ENCODE measurements around the gene RCVRN. TPM values are rescaled to one million over a fixed set of nuclear protein-coding genes. Genes with fewer than 3 reads are reported as not detected.

The RCVRN gene
- total and polyA plus RNA-seq, 12 donors: 0.11 to 0.66 (median 0.29) TPM; not detected in 3

- intact Hi-C loops (cut with DNase I): no loop called here
- WGBS, 2 donors: 68 to 78% methylated on average over 7 of the region's 7 CpGs
- Histone ChIP-seq H3K27me3 (peaks cover 0 to 30% (median 0%) of the 10 kb centered on the region in 7 donors), H3K36me3 (peaks cover 0 to 9% (median 0%) of the 10 kb centered on the region in 9 donors), H3K4me3 (no peak overlapping the region), H3K9me3 (no peaks in the 10 kb centered on the region), H3K27ac (no peak overlapping the region), H3K4me1 (no peaks in the 10 kb centered on the region)
- TF ChIP-seq CTCF (IDR thresholded peaks at IDR 0.05): no peak
- ATAC-seq (no peak), DNase-seq (no peak)
Observed at GRCh38 chr17:9908649-9909042, 3.6 kb upstream of the RCVRN start.

- ATAC-seq (no peak), DNase-seq (no peak)
- Histone ChIP-seq H3K4me1 (no peaks in the 10 kb centered on the region), H3K27ac (no peak overlapping the region), H3K36me3 (peaks cover 0 to 3% (median 0%) of the 10 kb centered on the region in 9 donors), H3K9me3 (no peaks in the 10 kb centered on the region), H3K4me3 (no peak overlapping the region), H3K27me3 (peaks cover 0 to 30% (median 0%) of the 10 kb centered on the region in 7 donors)
- intact Hi-C loops (cut with DNase I): no loop called here
- no peak for TF ChIP-seq CTCF (IDR thresholded peaks at IDR 0.05)
- 49 to 55% methylated on average over 12 of the region's 12 CpGs for WGBS, 2 donors
Observed at GRCh38 chr17:9907883-9908648, 3.0 kb upstream of the RCVRN start.

GRCh38 chr17:9907131-9907530 is 2.1 kb upstream of the RCVRN start:
- DNase-seq: no peak
- TF ChIP-seq CTCF (IDR thresholded peaks at IDR 0.05): no peak
- Histone ChIP-seq H3K36me3 (no peaks in the 10 kb centered on the region), H3K27me3 (peaks cover 0 to 30% (median 0%) of the 10 kb centered on the region in 7 donors), H3K9me3 (no peaks in the 10 kb centered on the region), H3K27ac (no peak overlapping the region), H3K4me1 (no peaks in the 10 kb centered on the region), H3K4me3 (no peak overlapping the region)
- 86 to 92% methylated on average over 7 of the region's 7 CpGs for WGBS, 2 donors
- no peak for ATAC-seq
- intact Hi-C loops (cut with DNase I): no loop called here

GRCh38 chr17:9906616-9907015 is 1.5 kb upstream of the RCVRN start:
- H3K27ac ChIP-seq: no peak overlapping the region
- intact Hi-C loops (cut with DNase I): no loop called here
- 78 to 82% methylated on average over 14 of the region's 14 CpGs for WGBS, 2 donors
- H3K27me3 ChIP-seq: peaks cover 0 to 30% (median 0%) of the 10 kb centered on the region in 7 donors
- H3K4me3 ChIP-seq: no peak overlapping the region
- no peaks in the 10 kb centered on the region for H3K36me3 ChIP-seq
- no peaks in the 10 kb centered on the region for H3K4me1 ChIP-seq
- DNase-seq (no peak), ATAC-seq (no peak)
- H3K9me3 ChIP-seq: no peaks in the 10 kb centered on the region
- no peak for TF ChIP-seq CTCF (IDR thresholded peaks at IDR 0.05)

Measured in heart right ventricle (tissue), 16 donors.